Adrenal gland (tissue), 5 donors: Measurements from ENCODE around the gene KAZN.

Experiments
- POLR2A ChIP-seq, 2 donors: fragments of 450-650 bp; IDR thresholded peaks; one replicate each; pipeline ENCODE4 v1.6.1; 2017; ENCODE audit warnings: antibody characterized with exemption in 2 of 2, mild to moderate bottlenecking in 2 of 2, moderate library complexity in 1 of 2
- TF ChIP-seq, protein P1 (sequence below), 6 experiments: fragments of 450-650 bp in 4 of 6; fragments of 200-600 bp in 2 of 6; sonication (generic) in 1 of 6; IDR thresholded peaks; 1 replicate in 5 of 6; 2 replicates in 1 of 6; pipeline versions ENCODE4 v1.5.1 to v1.8.0; 2016 to 2021; ENCODE audit warnings: antibody characterized with exemption in 6 of 6, mild to moderate bottlenecking in 2 of 6, moderate library complexity in 1 of 6
- donor health status: DM: no; HTN: no; CAD: no.

DNA sequence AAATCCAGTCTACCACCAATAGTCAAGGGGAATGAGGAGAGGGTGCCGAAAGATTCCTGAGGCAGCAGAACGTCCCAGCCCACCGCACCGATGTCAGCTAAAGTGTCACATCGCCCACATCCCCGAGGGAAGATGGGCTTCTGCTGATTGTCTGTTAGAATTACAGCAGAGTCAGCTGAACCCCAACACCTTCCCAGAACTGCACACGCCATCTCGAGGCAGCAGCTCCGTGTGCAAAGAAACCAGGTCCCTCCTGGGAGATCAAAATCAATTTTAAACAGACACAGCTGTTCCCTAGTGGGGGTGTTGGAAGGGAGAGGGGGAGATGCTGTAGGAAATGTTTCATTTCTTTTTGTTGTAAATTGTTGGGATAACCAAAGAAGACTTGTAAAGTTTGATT, 12.8 kb upstream of the KAZN start:
- TF ChIP-seq, protein P1, sequence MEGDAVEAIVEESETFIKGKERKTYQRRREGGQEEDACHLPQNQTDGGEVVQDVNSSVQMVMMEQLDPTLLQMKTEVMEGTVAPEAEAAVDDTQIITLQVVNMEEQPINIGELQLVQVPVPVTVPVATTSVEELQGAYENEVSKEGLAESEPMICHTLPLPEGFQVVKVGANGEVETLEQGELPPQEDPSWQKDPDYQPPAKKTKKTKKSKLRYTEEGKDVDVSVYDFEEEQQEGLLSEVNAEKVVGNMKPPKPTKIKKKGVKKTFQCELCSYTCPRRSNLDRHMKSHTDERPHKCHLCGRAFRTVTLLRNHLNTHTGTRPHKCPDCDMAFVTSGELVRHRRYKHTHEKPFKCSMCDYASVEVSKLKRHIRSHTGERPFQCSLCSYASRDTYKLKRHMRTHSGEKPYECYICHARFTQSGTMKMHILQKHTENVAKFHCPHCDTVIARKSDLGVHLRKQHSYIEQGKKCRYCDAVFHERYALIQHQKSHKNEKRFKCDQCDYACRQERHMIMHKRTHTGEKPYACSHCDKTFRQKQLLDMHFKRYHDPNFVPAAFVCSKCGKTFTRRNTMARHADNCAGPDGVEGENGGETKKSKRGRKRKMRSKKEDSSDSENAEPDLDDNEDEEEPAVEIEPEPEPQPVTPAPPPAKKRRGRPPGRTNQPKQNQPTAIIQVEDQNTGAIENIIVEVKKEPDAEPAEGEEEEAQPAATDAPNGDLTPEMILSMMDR (IDR thresholded peaks at IDR 0.05) = no peak
- no peak for TF ChIP-seq POLR2A (IDR thresholded peaks at IDR 0.05)
